ENCODE measurements around the gene SPARC.

Gene SPARC

GRCh38 chr5:151679421-151680155, 7.1 kb downstream of the SPARC start:
- Histone ChIP-seq H3K9me3 (ENCODE audit: low read depth, low read length) (no peaks in the 10 kb centered on the region), H3K4me3 (no peak overlapping the region), H3K36me3 (ENCODE audit: insufficient read depth, low read length) (peaks cover 26% of the 10 kb centered on the region), H3K27ac (no peak overlapping the region), H3K9ac (ENCODE audit: insufficient read length) (no peak overlapping the region)
- TF ChIP-seq FOXP2 (optimal IDR thresholded peaks at IDR 0.05; ENCODE audit: control extremely low read depth, extremely low read length, insufficient read depth) (no peak), POLR2AphosphoS5 (IDR thresholded peaks at IDR 0.05; ENCODE audit: borderline replicate concordance, low read depth, low read length) (no peak), EZH2 (IDR thresholded peaks at IDR 0.05) (no peak)
- no peak for DNase-seq (ENCODE audit: low read depth, low spot score)

GRCh38 chr5:151678713-151679112, 8.0 kb downstream of the SPARC start:
- TF ChIP-seq EZH2 (IDR thresholded peaks at IDR 0.05) (no peak), POLR2AphosphoS5 (IDR thresholded peaks at IDR 0.05; ENCODE audit: borderline replicate concordance, low read depth, low read length) (no peak), FOXP2 (optimal IDR thresholded peaks at IDR 0.05; ENCODE audit: control extremely low read depth, extremely low read length, insufficient read depth) (no peak)
- Histone ChIP-seq H3K9ac (ENCODE audit: insufficient read length) (no peak overlapping the region), H3K9me3 (ENCODE audit: low read depth, low read length) (no peaks in the 10 kb centered on the region), H3K4me3 (no peak overlapping the region), H3K27ac (no peak overlapping the region), H3K36me3 (ENCODE audit: insufficient read depth, low read length) (peaks cover 33% of the 10 kb centered on the region)
- no peak for DNase-seq (ENCODE audit: low read depth, low spot score)

GRCh38 chr5:151677776-151678545, 8.8 kb downstream of the SPARC start:
- no peak for TF ChIP-seq FOXP2 (optimal IDR thresholded peaks at IDR 0.05; ENCODE audit: control extremely low read depth, extremely low read length, insufficient read depth)
- no peak for TF ChIP-seq EZH2 (IDR thresholded peaks at IDR 0.05)
- no peak for TF ChIP-seq POLR2AphosphoS5 (IDR thresholded peaks at IDR 0.05; ENCODE audit: borderline replicate concordance, low read depth, low read length)
- DNase-seq (ENCODE audit: low read depth, low spot score), result no peak
- Histone ChIP-seq H3K9me3 (ENCODE audit: low read depth, low read length) (no peaks in the 10 kb centered on the region), H3K9ac (ENCODE audit: insufficient read length) (no peak overlapping the region), H3K4me3 (no peak overlapping the region), H3K27ac (no peak overlapping the region), H3K36me3 (ENCODE audit: insufficient read depth, low read length) (peaks cover 41% of the 10 kb centered on the region)

DNA sequence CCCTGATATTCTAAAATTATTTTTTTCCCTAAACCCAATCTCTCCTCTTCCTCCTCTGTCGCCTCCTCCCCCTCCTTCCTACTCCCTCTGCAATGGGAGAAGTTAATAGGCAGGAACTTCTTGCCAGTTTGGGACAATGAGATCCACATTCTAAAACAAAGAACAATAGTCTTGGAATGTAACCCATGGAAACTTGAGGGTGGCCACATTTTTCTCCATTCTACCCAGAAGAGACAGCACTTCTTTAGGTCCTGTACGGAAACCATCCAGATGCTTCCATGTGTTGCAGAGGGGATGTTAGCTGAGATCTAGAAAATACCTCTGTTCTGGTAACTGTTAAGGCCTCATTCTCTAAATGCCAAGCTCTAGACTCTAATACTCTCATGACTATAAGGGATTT, 10.0 kb downstream of the SPARC start:
- Histone ChIP-seq H3K27ac (peak overlapping the region; percentile 70), H3K9ac (ENCODE audit: insufficient read length) (no peak overlapping the region), H3K4me3 (no peak overlapping the region), H3K36me3 (ENCODE audit: insufficient read depth, low read length) (peaks cover 44% of the 10 kb centered on the region), H3K9me3 (ENCODE audit: low read depth, low read length) (no peaks in the 10 kb centered on the region)
- TF ChIP-seq FOXP2 (optimal IDR thresholded peaks at IDR 0.05; ENCODE audit: control extremely low read depth, extremely low read length, insufficient read depth), result no peak
- no peak for TF ChIP-seq POLR2AphosphoS5 (IDR thresholded peaks at IDR 0.05; ENCODE audit: borderline replicate concordance, low read depth, low read length)
- TF ChIP-seq EZH2 (IDR thresholded peaks at IDR 0.05), result no peak
- DNase-seq (ENCODE audit: low read depth, low spot score), result no peak

GRCh38 chr5:151676314-151676712, 10.4 kb downstream of the SPARC start:
- TF ChIP-seq EZH2 (IDR thresholded peaks at IDR 0.05), result no peak
- no peak for TF ChIP-seq POLR2AphosphoS5 (IDR thresholded peaks at IDR 0.05; ENCODE audit: borderline replicate concordance, low read depth, low read length)
- no peak for TF ChIP-seq FOXP2 (optimal IDR thresholded peaks at IDR 0.05; ENCODE audit: control extremely low read depth, extremely low read length, insufficient read depth)
- peak overlapping the region; percentile 70; the same call in 1 of the 2 replicates for H3K27ac ChIP-seq
- no peak overlapping the region for H3K4me3 ChIP-seq
- H3K9ac ChIP-seq (ENCODE audit: insufficient read length), result no peak overlapping the region
- H3K9me3 ChIP-seq (ENCODE audit: low read depth, low read length), result no peaks in the 10 kb centered on the region
- no peak for DNase-seq (ENCODE audit: low read depth, low spot score)
- H3K36me3 ChIP-seq (ENCODE audit: insufficient read depth, low read length), result peaks cover 47% of the 10 kb centered on the region

- Histone ChIP-seq H3K4me3 (no peak overlapping the region), H3K27ac (peak overlapping the region; percentile 70; the same call in 1 of the 2 replicates)
Measured at GRCh38 chr5:151675611-151676313, 11.0 kb downstream of the SPARC start.

DNA sequence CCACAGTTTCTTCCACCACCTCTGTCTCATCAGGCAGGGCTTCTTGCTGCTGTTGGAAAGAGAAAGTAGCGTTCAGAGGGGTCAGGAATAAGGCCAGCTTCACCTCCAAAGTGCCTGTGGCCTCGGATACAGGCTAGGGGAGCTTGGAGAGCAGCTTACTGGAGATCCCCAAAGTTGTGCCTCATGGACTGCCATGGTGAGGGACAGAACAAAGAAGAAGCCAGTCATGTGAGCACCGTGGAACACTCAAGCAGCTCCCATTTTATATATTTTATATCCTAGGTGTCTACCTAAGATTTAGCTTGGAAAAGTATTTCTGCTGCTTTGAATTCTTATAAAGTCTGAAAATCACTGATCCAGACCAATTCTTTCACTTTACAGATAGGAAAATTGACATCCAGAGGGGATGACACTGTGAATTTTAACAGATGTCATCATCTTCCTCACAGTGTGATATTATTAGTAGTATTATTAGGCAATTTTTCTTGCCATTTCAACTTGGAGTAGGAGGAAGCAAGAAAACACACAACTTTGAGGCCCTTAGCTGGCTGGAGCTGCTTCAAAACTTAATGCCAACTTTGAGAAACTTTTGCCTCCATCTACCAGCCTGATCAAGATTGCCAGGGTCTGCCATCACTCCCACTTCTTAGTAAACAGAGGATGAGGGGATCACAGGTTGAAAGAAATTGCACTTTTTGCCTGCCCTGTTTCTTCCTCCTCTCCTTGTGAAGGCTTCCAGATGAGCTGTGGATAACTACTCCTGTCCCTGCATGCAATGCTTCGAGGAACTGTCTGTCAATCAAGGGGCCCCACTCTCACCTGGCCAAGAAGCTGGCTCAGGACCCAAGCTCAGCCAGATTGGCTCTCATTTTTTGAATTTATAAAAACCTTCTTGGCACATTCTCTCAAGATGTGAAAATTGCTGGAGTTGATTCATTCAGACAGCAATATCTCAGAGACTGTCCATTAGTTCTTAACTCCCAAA, 11.8 kb downstream of the SPARC start:
- DNase-seq (ENCODE audit: low read depth, low spot score), result no peak
- no peak overlapping the region for H3K27ac ChIP-seq
- peaks cover 61% of the 10 kb centered on the region for H3K36me3 ChIP-seq (ENCODE audit: insufficient read depth, low read length)
- H3K4me3 ChIP-seq, result no peak overlapping the region
- no peak for TF ChIP-seq FOXP2 (optimal IDR thresholded peaks at IDR 0.05; ENCODE audit: control extremely low read depth, extremely low read length, insufficient read depth)
- no peak overlapping the region for H3K9ac ChIP-seq (ENCODE audit: insufficient read length)
- H3K9me3 ChIP-seq (ENCODE audit: low read depth, low read length), result no peaks in the 10 kb centered on the region

More at GRCh38 chr5:151675611-151676313, 11.0 kb downstream of the SPARC start:
- TF ChIP-seq EZH2 (IDR thresholded peaks at IDR 0.05) (no peak), POLR2AphosphoS5 (IDR thresholded peaks at IDR 0.05; ENCODE audit: borderline replicate concordance, low read depth, low read length) (no peak), FOXP2 (optimal IDR thresholded peaks at IDR 0.05; ENCODE audit: control extremely low read depth, extremely low read length, insufficient read depth) (no peak)
- Histone ChIP-seq H3K9me3 (ENCODE audit: low read depth, low read length) (no peaks in the 10 kb centered on the region), H3K9ac (ENCODE audit: insufficient read length) (no peak overlapping the region), H3K36me3 (ENCODE audit: insufficient read depth, low read length) (peaks cover 52% of the 10 kb centered on the region)
- no peak for DNase-seq (ENCODE audit: low read depth, low spot score)

Data from SK-N-MC (cell line).